MCF 10A (cell line): ENCODE results near the gene TGFB1. TPM values are rescaled to one million over a fixed set of nuclear protein-coding genes. Genes with fewer than 3 reads are reported as not detected.

Source experiments
- BruUV-seq: library from RNA; stranded (reverse); fragments of 400-500 nt; replicated peaks from 2 replicates; lab custom pipeline; 2021; lab: Mats Ljungman, UMichigan
- CTCF ChIA-PET: fragments of 300-600 bp; sonication (Branson Sonifier 250); formaldehyde crosslinking; extraction: SDS; loops from one replicate; lab custom pipeline; 2021; ENCODE audit warnings: antibody characterized with exemption, inconsistent platforms; lab: Yijun Ruan, JAX
- POLR2A ChIA-PET: fragments of 300-600, 350-650 bp; sonication (Branson Sonifier 250); formaldehyde crosslinking; extraction: SDS; loops from one replicate; lab custom pipeline; 2020; ENCODE audit warnings: antibody characterized with exemption, inconsistent platforms; lab: Yijun Ruan, JAX
- DNase-seq: peaks from one replicate; pipeline ENCODE4 v3.0.0-alpha.2; 2018; ENCODE audit not compliant: unreplicated experiment
- H3K27ac Mint-ChIP-seq: one replicate; pipeline ENCODE4 v1.8.0; 2022; ENCODE audit warnings: mild to moderate bottlenecking, low read depth, mixed read lengths; ENCODE audit not compliant: unreplicated experiment
- H3K27me3 Mint-ChIP-seq: one replicate; pipeline ENCODE4 v1.8.0; 2022; ENCODE audit warnings: mixed read lengths; ENCODE audit not compliant: insufficient read depth, unreplicated experiment
- H3K36me3 Mint-ChIP-seq: one replicate; pipeline ENCODE4 v1.8.0; 2022; ENCODE audit warnings: mild to moderate bottlenecking, moderate library complexity, mixed read lengths; ENCODE audit not compliant: insufficient read depth, unreplicated experiment
- H3K4me1 Mint-ChIP-seq: one replicate; pipeline ENCODE4 v1.8.0; 2022; ENCODE audit warnings: mixed read lengths; ENCODE audit not compliant: insufficient read depth, unreplicated experiment
- H3K4me3 Mint-ChIP-seq: one replicate; pipeline ENCODE4 v1.8.0; 2022; ENCODE audit warnings: mild to moderate bottlenecking, moderate library complexity, mixed read lengths; ENCODE audit not compliant: unreplicated experiment
- H3K9me3 Mint-ChIP-seq: one replicate; pipeline ENCODE4 v1.8.0; 2022; ENCODE audit warnings: mixed read lengths; ENCODE audit not compliant: unreplicated experiment
- CTCF ChIP-seq: fragments of 200-600 bp; IDR thresholded peaks from one replicate; pipeline ENCODE4 v1.8.0; 2022; ENCODE audit warnings: antibody characterized with exemption, mild to moderate bottlenecking; ENCODE audit not compliant: unreplicated experiment
- intact Hi-C: fragments of 100-400 bp; cut with micrococcal nuclease; formaldehyde crosslinking; loops from 2 replicates; pipeline ENCODE4 v1.14.1; 2022
- total RNA-seq: library from RNA; stranded (reverse); gene quantifications from 2 replicates; pipeline ENCODE4 v1.2.3, GENCODE V29; 2022

Gene TGFB1
- total RNA-seq, 1 experiment from 2014 or later = 27.8 TPM

DNA sequence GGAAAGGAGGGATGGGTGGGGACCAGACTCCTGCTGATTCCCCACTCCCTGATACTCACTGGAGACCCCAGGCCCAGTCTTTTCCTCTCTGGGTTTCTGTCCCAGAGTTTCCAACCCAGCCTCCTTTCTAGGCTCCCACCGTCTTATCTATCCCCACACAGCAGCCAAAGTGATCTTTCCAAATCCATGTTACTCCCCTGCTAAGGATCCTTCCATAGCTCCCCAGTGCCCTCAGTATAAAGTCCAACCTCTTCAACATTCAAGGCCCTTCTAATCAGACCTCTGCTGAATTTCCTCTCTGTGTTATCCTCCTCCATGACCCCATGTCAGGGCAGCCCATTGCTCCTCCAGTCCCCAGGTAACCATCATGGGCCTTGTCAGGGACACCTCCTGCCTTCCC lies 1.3 kb upstream of the TGFB1 start:
- Mint-ChIP-seq H3K4me3 (peak overlapping the region; percentile 1), H3K9me3 (no peaks in the 10 kb centered on the region), H3K27ac (no peak overlapping the region), H3K36me3 (peaks cover 6% of the 10 kb centered on the region), H3K27me3 (no peaks in the 10 kb centered on the region), H3K4me1 (peaks cover 24% of the 10 kb centered on the region)
- no peak for TF ChIP-seq CTCF
- intact Hi-C loops = no loop called here
- POLR2A ChIA-PET = interaction anchor here (1.0 kb wide), 1 partner anchor 26 kb away, joined by 3 read pairs; no protein-coding TSS in a partner anchor
- DNase-seq = no peak
- BruUV-seq = no TSS peak
- CTCF ChIA-PET = interaction anchor here (0.6 to 5.2 kb wide), 9 partner anchors 9 to 532 kb away, joined by 3 to 34 read pairs (median 3); partner anchors contain the start of gene B9D2

DNA sequence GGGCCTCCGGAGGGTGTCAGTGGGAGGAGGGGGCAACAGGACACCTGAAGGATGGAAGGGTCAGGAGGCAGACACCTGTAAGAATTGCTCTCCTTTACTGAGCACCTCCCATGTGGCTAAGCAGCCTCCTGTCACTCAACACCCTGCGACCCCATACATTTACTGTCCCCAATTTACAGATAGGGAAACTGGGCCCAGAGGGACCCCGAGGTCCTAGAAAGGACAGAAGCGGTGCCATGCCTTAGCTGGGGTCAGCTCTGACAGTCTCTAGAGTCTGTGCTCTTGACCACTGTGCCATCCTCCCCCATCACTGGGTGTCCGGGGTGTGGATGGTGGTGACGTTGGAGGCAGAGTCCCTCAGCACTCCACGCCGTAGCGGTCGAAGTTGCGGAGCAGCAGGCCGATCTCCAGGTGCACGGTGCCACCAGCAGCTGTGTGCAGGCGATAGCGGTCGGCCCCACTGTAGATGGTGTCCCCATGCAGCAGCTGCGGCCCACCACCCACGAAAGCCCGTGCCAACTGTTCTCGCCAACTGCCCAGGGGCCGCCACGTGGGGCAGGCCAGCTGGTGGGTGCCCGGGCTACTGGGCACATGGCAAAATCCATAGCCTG lies 726 bp upstream of the TGFB1 start:
- Mint-ChIP-seq H3K27me3 (no peaks in the 10 kb centered on the region), H3K4me1 (peaks cover 24% of the 10 kb centered on the region), H3K4me3 (peak overlapping the region; percentile 98), H3K27ac (no peak overlapping the region), H3K9me3 (no peaks in the 10 kb centered on the region), H3K36me3 (peaks cover 6% of the 10 kb centered on the region)
- CTCF ChIA-PET = interaction anchor here (1.1 to 5.2 kb wide), 4 partner anchors 10 to 92 kb away, joined by 3 to 34 read pairs (median 6); partner anchors contain the start of gene B9D2
- DNase-seq = no peak
- POLR2A ChIA-PET = no interaction called here
- TF ChIP-seq CTCF = no peak
- BruUV-seq = no TSS peak
- intact Hi-C loops = loop anchor here (1.0 to 5.0 kb wide), 4 partner anchors 42 to 150 kb away; partner anchors contain the start of genes BCKDHA, CCDC97, EXOSC5 and HNRNPUL1

DNA sequence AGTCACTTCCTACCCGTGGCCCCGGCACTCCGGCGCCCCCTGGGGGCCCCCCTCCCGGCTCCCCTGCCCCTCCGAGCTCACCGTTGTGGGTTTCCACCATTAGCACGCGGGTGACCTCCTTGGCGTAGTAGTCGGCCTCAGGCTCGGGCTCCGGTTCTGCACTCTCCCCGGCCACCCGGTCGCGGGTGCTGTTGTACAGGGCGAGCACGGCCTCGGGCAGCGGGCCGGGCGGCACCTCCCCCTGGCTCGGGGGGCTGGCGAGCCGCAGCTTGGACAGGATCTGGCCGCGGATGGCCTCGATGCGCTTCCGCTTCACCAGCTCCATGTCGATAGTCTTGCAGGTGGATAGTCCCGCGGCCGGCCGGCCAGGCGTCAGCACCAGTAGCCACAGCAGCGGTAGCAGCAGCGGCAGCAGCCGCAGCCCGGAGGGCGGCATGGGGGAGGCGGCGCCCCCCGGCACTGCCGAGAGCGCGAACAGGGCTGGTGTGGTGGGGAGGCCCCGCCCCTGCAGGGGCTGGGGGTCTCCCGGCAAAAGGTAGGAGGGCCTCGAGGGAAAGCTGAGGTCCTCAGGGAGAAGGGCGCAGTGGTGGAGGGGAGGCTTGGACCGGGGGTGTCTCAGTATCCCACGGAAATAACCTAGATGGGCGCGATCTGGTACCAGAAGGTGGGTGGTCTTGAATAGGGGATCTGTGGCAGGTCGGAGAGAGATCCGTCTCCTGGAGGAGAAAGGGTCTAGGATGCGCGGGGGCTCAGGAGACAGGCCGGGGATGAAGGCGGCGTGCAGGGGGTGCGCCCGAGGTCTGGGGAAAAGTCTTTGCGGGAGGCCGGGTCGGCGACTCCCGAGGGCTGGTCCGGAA lies 885 bp downstream of the TGFB1 start:
- ChIA-PET CTCF (interaction anchor here (0.6 to 5.2 kb wide), 6 partner anchors 11 to 1464 kb away, joined by 3 to 34 read pairs (median 4); partner anchors contain the start of gene B9D2), POLR2A (interaction anchor here (0.7 to 3.4 kb wide), 12 partner anchors 11 to 89 kb away, joined by 3 to 41 read pairs (median 6); partner anchors contain the start of genes B9D2, CCDC97 and HNRNPUL1)
- intact Hi-C loops = loop anchor here (2.0 to 5.0 kb wide), 4 partner anchors 26 to 91 kb away; partner anchors contain the start of genes BCKDHA, CCDC97, EXOSC5 and HNRNPUL1
- TF ChIP-seq CTCF = peak; percentile 56
- Mint-ChIP-seq H3K9me3 (no peaks in the 10 kb centered on the region), H3K36me3 (peaks cover 17% of the 10 kb centered on the region), H3K27me3 (no peaks in the 10 kb centered on the region), H3K27ac (no peak overlapping the region), H3K4me1 (peaks cover 24% of the 10 kb centered on the region), H3K4me3 (peak overlapping the region; percentile 98)
- peak; percentile 74 for DNase-seq
- no TSS peak for BruUV-seq

GRCh38 chr19:41352279-41352608 lies 1.5 kb downstream of the TGFB1 start:
- POLR2A ChIA-PET = interaction anchor here (0.7 to 3.4 kb wide), 11 partner anchors 11 to 89 kb away, joined by 3 to 41 read pairs (median 6); partner anchors contain the start of genes B9D2, CCDC97, EXOSC5 and HNRNPUL1
- no peak overlapping the region for H3K27ac Mint-ChIP-seq
- H3K36me3 Mint-ChIP-seq = peaks cover 23% of the 10 kb centered on the region
- no TSS peak for BruUV-seq
- no peak for DNase-seq
- no peaks in the 10 kb centered on the region for H3K9me3 Mint-ChIP-seq
- H3K4me3 Mint-ChIP-seq = peak overlapping the region; percentile 98
- TF ChIP-seq CTCF = no peak
- intact Hi-C loops = loop anchor here (2.0 to 5.0 kb wide), 4 partner anchors 25 to 90 kb away; partner anchors contain the start of genes BCKDHA, CCDC97, EXOSC5 and HNRNPUL1
- CTCF ChIA-PET = interaction anchor here (0.6 to 5.2 kb wide), 6 partner anchors 12 to 1465 kb away, joined by 3 to 34 read pairs (median 3); partner anchors contain the start of gene B9D2
- no peaks in the 10 kb centered on the region for H3K27me3 Mint-ChIP-seq
- peaks cover 24% of the 10 kb centered on the region for H3K4me1 Mint-ChIP-seq
